ENCODE measurements around the gene SGPP2. TPM values are rescaled to one million over a fixed set of nuclear protein-coding genes. Genes with fewer than 3 reads are reported as not detected.

Gene SGPP2
- polyA plus RNA-seq, 3 donors = not detected

DNA sequence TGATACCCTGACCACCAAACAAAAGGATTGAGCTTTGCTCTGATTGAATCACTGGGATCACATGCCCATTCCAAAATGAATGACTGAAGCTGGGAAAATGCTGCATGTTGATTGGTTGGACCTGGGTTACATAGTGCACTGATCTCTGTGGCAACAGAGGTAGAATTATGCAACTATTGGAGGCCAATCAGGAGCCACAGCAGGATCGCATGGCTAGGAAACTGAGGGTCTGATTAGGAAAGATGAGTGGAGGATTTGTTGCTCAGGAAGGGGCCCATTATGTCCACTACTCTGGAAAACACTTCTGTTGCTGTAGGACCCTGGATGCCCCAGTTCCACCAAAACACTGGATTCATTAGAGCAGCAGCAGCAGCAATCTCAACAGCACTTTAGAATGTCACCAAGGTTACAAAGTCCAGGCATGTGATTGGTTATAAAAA, 25.9 kb upstream of the SGPP2 start:
- Histone ChIP-seq H4K20me1 (ENCODE audit: insufficient read depth, low read length) (no peaks in the 10 kb centered on the region), H3K9me3 (replicated peaks in 1 of 2; ENCODE audit: control insufficient read depth in 1 of 2, insufficient read depth in 1 of 2, low read length in 2 of 2) (no peaks in the 10 kb centered on the region), H3K36me3 (replicated peaks in 1 of 2; ENCODE audit: control insufficient read depth in 1 of 2, insufficient read depth in 2 of 2, low read length in 2 of 2) (no peaks in the 10 kb centered on the region), H3K27ac (ENCODE audit: low read depth in 1 of 2, low read length in 2 of 2) (no peak overlapping the region), H3K4me2 (replicated peaks; ENCODE audit: extremely low read depth, low read length, poor library complexity, severe bottlenecking) (no peak overlapping the region), H3K9ac (ENCODE audit: insufficient read depth, low read length, poor library complexity, severe bottlenecking) (no peak overlapping the region), H3K79me2 (ENCODE audit: insufficient read depth, low read length) (no peaks in the 10 kb centered on the region), H3K27me3 (ENCODE audit: control insufficient read depth in 2 of 2, insufficient read depth in 2 of 2, low read length in 2 of 2) (no peaks in the 10 kb centered on the region), H2AFZ (ENCODE audit: insufficient read depth, low read depth, low read length, poor library complexity, severe bottlenecking) (no peak overlapping the region), H3K4me3 (replicated peaks in 1 of 3; ENCODE audit: low read depth in 2 of 3, low read length in 3 of 3) (no peak overlapping the region), H3K4me1 (ENCODE audit: control insufficient read depth in 1 of 2, insufficient read depth in 2 of 2, low read length in 2 of 2) (no peaks in the 10 kb centered on the region)
- DNase-seq = peak in 1 of 3 donors; percentile 51
- Mint-ChIP-seq H3K9me3 (peaks cover 0 to 10% (median 5%) of the 10 kb centered on the region in 7 donors), H3K27me3 (ENCODE audit: low read depth in 3 of 3) (no peaks in the 10 kb centered on the region), H3K4me3 (no peak overlapping the region), H3K27ac (no peak overlapping the region), H3K4me1 (peaks cover 2% of the 10 kb centered on the region), H3K36me3 (no peaks in the 10 kb centered on the region)
- no peak for TF ChIP-seq CTCF (IDR thresholded peaks at IDR 0.05)
- intact Hi-C loops (cut with micrococcal nuclease) = no loop called here
- 0% methylated on average over 1 of the region's 1 CpG for WGBS (ENCODE audit: insufficient coverage)

DNA sequence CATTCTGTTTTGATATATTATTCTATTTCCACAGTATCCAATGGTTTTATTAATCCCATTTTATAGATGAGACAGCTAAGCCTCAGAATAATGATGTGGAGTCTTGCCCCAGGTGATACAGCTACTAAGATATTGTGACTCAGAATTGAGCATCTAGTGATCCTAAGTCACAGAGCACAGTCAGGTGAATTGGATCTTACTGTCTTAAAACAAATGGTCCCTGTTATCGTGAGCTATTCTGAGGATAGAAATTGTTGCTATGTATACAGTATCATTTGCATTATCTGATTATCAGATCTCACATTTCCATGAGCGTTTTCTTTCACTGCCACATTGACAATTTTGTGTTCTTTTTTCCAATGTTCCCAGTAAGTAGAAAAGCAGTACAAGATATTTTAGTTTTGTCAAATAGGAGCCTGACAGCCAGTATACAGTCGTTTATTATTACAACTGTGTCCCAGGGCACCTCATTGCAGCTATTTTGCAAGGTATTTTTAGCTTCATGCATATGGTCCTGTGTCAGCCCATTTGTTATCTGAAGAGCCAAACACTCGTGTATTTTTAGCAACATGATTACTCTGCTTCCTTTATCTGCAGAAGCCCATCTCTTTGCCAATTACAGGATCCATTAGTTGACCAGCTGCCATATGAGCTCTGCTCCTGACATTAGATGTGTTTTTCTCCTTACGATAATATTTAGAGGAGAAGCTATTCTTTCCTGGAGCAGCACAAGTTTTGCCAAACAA, 25.1 kb upstream of the SGPP2 start:
- no peaks in the 10 kb centered on the region for H3K79me2 ChIP-seq (ENCODE audit: insufficient read depth, low read length)
- H3K9ac ChIP-seq (ENCODE audit: insufficient read depth, low read length, poor library complexity, severe bottlenecking) = no peak overlapping the region
- no peak overlapping the region for H3K27ac ChIP-seq (ENCODE audit: low read depth in 1 of 2, low read length in 2 of 2)
- 0% methylated on average over 1 of the region's 5 CpGs for WGBS (ENCODE audit: insufficient coverage)
- H3K27ac Mint-ChIP-seq = no peak overlapping the region
- H3K4me1 ChIP-seq (ENCODE audit: control insufficient read depth in 1 of 2, insufficient read depth in 2 of 2, low read length in 2 of 2) = peaks cover 3 to 4% of the 10 kb centered on the region in 2 donors
- H2AFZ ChIP-seq (ENCODE audit: insufficient read depth, low read depth, low read length, poor library complexity, severe bottlenecking) = no peak overlapping the region
- H3K9me3 Mint-ChIP-seq = peaks cover 0 to 10% (median 5%) of the 10 kb centered on the region in 7 donors
- H3K4me3 ChIP-seq (replicated peaks in 1 of 3; ENCODE audit: low read depth in 2 of 3, low read length in 3 of 3) = no peak overlapping the region
- H3K36me3 Mint-ChIP-seq = peaks cover 2% of the 10 kb centered on the region in 2 donors
- peaks cover 0 to 2% (median 0%) of the 10 kb centered on the region in 3 donors for H3K27me3 Mint-ChIP-seq (ENCODE audit: low read depth in 3 of 3)
- H4K20me1 ChIP-seq (ENCODE audit: insufficient read depth, low read length) = no peaks in the 10 kb centered on the region
- H3K36me3 ChIP-seq (replicated peaks in 1 of 2; ENCODE audit: control insufficient read depth in 1 of 2, insufficient read depth in 2 of 2, low read length in 2 of 2) = no peaks in the 10 kb centered on the region
- intact Hi-C loops (cut with micrococcal nuclease) = no loop called here
- H3K9me3 ChIP-seq (replicated peaks in 1 of 2; ENCODE audit: control insufficient read depth in 1 of 2, insufficient read depth in 1 of 2, low read length in 2 of 2) = no peaks in the 10 kb centered on the region
- H3K4me3 Mint-ChIP-seq = no peak overlapping the region
- DNase-seq = no peak
- no peak for TF ChIP-seq CTCF (IDR thresholded peaks at IDR 0.05)
- peaks cover 5% of the 10 kb centered on the region for H3K4me1 Mint-ChIP-seq
- H3K4me2 ChIP-seq (replicated peaks; ENCODE audit: extremely low read depth, low read length, poor library complexity, severe bottlenecking) = no peak overlapping the region
- no peaks in the 10 kb centered on the region for H3K27me3 ChIP-seq (ENCODE audit: control insufficient read depth in 2 of 2, insufficient read depth in 2 of 2, low read length in 2 of 2)
